NOMO-1 (cell line): Measurements from ENCODE around the gene ELN.
A peak's percentile ranks its signal among the peaks of the same experiment; 100 is the strongest.

Source experiments
- DNase-seq, 2 experiments: peaks; one replicate each; lab custom pipeline; 2025; ENCODE audit not compliant: unreplicated experiment in 2 of 2; lab: John Stamatoyannopoulos, UW

ELN gene

GRCh38 chr7:74059681-74060588 lies 32.0 kb downstream of the ELN start:
- DNase-seq: no peak

GRCh38 chr7:74061840-74062539 lies 34.0 kb downstream of the ELN start:
- peak; percentile 91 to 95 for DNase-seq

- no peak for DNase-seq
Observed at GRCh38 chr7:74063223-74063641, 35.3 kb downstream of the ELN start.

GRCh38 chr7:74063646-74064045 lies 35.7 kb downstream of the ELN start:
- no peak for DNase-seq

- DNase-seq: no peak
Observed at GRCh38 chr7:74064696-74065095, 36.7 kb downstream of the ELN start.

GRCh38 chr7:74066626-74067025 lies 38.7 kb downstream of the ELN start:
- no peak for DNase-seq

- DNase-seq: no peak
Observed at GRCh38 chr7:74068378-74069085, 40.6 kb downstream of the ELN start.

- no peak for DNase-seq
Observed at GRCh38 chr7:74069086-74069541, 41.1 kb downstream of the ELN start.

- DNase-seq: peak in 1 of 2 experiments; percentile 33
Observed at GRCh38 chr7:74069790-74070618, 42.0 kb downstream of the ELN start.

- DNase-seq: no peak
Observed at GRCh38 chr7:74070619-74070921, 42.6 kb downstream of the ELN start.

- DNase-seq: no peak
Observed at GRCh38 chr7:74071121-74071520, 43.1 kb downstream of the ELN start.

GRCh38 chr7:74074770-74075169 lies 46.8 kb downstream of the ELN start:
- DNase-seq: no peak

- DNase-seq: no peak
Observed at GRCh38 chr7:74078461-74078860, 50.5 kb downstream of the ELN start.

- DNase-seq: no peak
Observed at GRCh38 chr7:74082770-74083116, 54.8 kb downstream of the ELN start.

- peak; percentile 97 to 99 for DNase-seq
Observed at GRCh38 chr7:74083117-74083876, 55.3 kb downstream of the ELN start, which contains the start of gene LIMK1. Gene LIMK1, plus strand, starts transcription at chr7:74083804. Its CDS starts 187 bp downstream, at chr7:74083991.

- peak; percentile 73 to 80 for DNase-seq
Observed at GRCh38 chr7:74083928-74084721, 56.2 kb downstream of the ELN start.

- DNase-seq: no peak
Observed at GRCh38 chr7:74084722-74085578, 57.0 kb downstream of the ELN start.
